Astrocyte of the cerebellum (primary cell): ENCODE measurements around the gene HTR3D.

Source experiments
- DNase-seq: peaks from one replicate; pipeline ENCODE4 v3.0.0-alpha.2; 2011; ENCODE audit warnings: low read depth
- H3K4me3 ChIP-seq: 2 replicates; pipeline ENCODE4 v1.5.1; 2011; ENCODE audit warnings: mild to moderate bottlenecking, low read depth, low read length, moderate library complexity
- in situ Hi-C: cut with HindIII; loops from 2 replicates; pipeline ENCODE4 v1.10.0; 2017; ENCODE audit warnings: low sequenced_read_pairs
- TF ChIP-seq, protein P1 (sequence below): IDR thresholded peaks from 2 replicates; pipeline ENCODE4 v1.5.1; 2012; ENCODE audit warnings: low read length, low read depth, moderate library complexity, mild to moderate bottlenecking; ENCODE audit errors: missing control alignments

The HTR3D gene

DNA sequence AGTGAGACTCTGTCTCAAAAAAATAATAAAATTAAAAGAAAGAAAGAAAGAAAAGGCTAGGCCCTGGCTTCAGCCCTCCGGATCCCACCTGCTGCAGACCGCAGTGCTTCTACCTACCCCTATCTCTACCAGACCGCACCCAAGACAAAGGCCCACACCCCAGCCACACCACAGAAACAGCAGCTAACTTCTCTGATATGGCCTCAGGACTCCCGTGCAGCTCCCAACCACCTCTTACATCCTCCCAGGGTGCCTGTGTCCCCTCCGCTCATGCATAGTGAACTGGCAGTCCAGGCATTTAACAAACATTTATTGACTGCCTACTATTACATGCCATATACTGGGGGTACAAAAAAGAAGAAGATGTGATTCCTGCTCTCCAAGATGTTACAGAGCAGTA is 14.5 kb downstream of the HTR3D start:
- in situ Hi-C loops = no loop called here
- no peak overlapping the region for H3K4me3 ChIP-seq
- TF ChIP-seq, protein P1, sequence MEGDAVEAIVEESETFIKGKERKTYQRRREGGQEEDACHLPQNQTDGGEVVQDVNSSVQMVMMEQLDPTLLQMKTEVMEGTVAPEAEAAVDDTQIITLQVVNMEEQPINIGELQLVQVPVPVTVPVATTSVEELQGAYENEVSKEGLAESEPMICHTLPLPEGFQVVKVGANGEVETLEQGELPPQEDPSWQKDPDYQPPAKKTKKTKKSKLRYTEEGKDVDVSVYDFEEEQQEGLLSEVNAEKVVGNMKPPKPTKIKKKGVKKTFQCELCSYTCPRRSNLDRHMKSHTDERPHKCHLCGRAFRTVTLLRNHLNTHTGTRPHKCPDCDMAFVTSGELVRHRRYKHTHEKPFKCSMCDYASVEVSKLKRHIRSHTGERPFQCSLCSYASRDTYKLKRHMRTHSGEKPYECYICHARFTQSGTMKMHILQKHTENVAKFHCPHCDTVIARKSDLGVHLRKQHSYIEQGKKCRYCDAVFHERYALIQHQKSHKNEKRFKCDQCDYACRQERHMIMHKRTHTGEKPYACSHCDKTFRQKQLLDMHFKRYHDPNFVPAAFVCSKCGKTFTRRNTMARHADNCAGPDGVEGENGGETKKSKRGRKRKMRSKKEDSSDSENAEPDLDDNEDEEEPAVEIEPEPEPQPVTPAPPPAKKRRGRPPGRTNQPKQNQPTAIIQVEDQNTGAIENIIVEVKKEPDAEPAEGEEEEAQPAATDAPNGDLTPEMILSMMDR = no peak
- DNase-seq = no peak

DNA sequence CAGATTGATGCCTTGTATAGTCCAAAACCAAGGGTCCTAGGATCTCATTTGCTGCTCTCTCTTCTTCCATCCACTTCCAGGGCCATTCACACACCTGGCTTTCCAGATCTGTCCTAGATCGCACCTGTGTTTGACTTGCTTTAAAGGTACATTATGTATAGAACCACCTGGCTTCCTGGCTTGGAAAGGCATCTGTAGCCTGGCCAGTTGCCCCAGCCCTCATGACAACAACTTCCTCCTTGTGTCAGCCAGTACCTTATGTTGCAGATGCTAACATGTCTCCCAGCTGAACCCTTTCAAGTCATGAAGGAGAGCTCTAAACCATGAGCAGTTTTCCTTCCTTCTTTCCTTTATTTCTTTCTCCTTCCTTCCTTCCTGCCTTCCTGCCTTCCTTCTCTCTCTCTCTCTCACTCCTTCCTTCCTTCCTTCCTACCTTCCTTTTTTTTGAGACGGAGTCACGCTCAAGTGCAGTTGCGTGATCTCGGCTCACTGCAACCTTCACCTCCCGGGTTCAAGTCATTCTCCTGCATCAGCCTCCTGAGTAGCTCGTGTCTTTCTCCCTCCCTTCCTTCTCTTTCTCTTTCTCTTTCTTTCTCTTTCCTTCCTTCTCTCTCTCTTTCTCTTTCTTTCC is 18.8 kb downstream of the HTR3D start:
- in situ Hi-C loops = no loop called here
- TF ChIP-seq, protein P1 = no peak
- no peak for DNase-seq
- H3K4me3 ChIP-seq = no peak overlapping the region

DNA sequence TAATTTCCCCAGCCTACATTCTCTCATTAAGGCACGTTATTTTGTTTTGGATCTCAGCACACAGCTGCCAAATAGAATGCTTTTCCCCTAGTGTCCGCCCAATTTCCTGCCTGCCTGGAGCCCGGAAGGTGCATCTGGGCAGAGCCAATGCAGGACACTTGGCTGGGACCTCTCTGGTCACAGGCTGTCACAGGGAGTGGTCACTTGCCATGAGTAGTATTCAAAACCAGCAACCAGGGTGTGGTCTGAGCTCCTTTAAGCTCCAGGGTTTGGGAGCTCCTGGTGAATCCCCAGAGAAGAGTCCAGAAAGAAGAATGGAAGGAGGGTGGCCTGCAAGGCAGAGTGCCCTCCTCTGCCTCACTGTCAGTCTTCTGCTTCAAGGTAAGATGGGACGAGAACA is 21.2 kb downstream of the HTR3D start, which contains the start of gene HTR3C:
HTR3C (plus strand) TSS at position 281 of the 400 bp plus-strand sequence; CDS start at position 315, 34 bp downstream.
- in situ Hi-C loops = no loop called here
- TF ChIP-seq, protein P1 = no peak
- DNase-seq = no peak
- H3K4me3 ChIP-seq = no peak within 1 kb of the TSS

DNA sequence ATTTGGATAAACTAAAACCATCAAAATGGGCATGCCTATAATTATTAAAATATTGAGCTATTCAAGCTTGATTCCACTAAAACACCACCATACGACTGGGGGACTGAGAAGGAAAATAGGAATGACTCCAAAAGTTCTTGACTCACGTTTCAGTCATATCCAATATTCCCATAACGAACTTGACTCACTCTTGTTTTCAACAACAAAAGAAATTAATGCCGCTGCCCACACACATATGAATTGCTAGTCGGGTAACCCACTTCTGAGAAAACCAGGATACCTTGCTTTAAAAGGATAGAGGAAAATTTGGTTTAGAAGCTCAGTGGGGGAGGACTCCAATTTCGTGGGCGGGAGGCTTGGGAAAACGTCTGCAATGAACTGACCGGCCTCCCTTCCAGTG is 26.5 kb downstream of the HTR3D start:
- TF ChIP-seq, protein P1 = no peak
- in situ Hi-C loops = no loop called here
- H3K4me3 ChIP-seq = no peak overlapping the region
- DNase-seq = no peak

DNA sequence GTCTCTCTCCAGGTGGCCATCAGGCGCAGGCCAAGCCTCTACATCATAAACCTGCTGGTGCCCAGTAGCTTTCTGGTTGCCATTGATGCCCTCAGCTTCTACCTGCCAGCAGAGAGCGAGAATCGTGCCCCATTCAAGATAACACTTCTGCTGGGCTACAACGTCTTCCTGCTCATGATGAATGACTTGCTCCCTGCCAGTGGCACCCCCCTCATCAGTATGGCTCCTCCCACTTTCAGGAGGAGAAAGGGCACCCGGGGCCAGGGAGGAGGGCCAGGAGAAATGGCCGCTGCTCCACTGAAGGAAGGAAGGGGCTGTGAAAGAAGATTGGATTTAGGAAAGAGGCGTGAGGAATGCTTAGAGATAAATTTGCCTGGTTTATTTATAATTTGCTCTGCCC is 27.9 kb downstream of the HTR3D start:
- H3K4me3 ChIP-seq = no peak overlapping the region
- TF ChIP-seq, protein P1 = no peak
- in situ Hi-C loops = no loop called here

DNA sequence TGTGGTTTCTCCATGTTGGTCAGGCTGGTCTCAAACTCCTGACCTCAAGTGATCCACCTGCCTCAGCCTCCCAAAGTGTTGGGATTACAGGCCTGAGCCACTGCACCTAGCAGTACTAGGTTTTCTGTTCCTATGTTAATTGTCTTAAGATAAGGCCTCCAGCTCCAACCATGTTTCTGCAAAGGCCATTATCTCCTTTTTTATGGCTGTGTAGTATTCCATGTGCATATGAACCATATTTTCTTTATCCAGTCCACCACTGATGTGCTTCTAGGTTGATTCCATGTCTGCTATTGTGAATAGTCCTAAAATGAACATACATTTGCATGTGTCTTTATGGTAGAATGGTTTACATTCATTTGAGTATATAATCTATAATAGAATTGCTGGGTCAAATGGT is 31.1 kb downstream of the HTR3D start:
- in situ Hi-C loops = no loop called here
- no peak for DNase-seq
- TF ChIP-seq, protein P1 = no peak
- no peak overlapping the region for H3K4me3 ChIP-seq

More for the DNA sequence above, 27.9 kb downstream of the HTR3D start:
- no peak for DNase-seq
